HL-60 (cell line): ENCODE results near the gene SAA2.

Source experiments
- DNase-seq, 2 experiments: peaks; one replicate each; pipeline ENCODE4 v3.0.0-alpha.2; 2010 to 2020; ENCODE audit warnings: low read depth in 1 of 2, low spot score in 1 of 2
- H3K27ac ChIP-seq: fragments of 250-450 bp; sonication (Bioruptor Pico); replicated peaks from 2 replicates; pipeline ENCODE4 v1.5.1; 2020; ENCODE audit warnings: mild to moderate bottlenecking, moderate library complexity
- H3K27me3 ChIP-seq: fragments of 250-450 bp; sonication (Bioruptor Pico); 2 replicates; pipeline ENCODE4 v1.5.1; 2021; ENCODE audit warnings: mild to moderate bottlenecking, moderate library complexity; ENCODE audit not compliant: insufficient read depth, poor library complexity, severe bottlenecking
- H3K4me3 ChIP-seq: replicated peaks from 2 replicates; pipeline ENCODE4 v1.5.1; 2011; ENCODE audit warnings: mild to moderate bottlenecking, control low read depth, low read length; ENCODE audit not compliant: insufficient read depth
- GABPA ChIP-seq: IDR thresholded peaks from 2 replicates; pipeline ENCODE4 v1.6.1; 2012; ENCODE audit warnings: low read depth
- POLR2AphosphoS5 ChIP-seq: IDR thresholded peaks from 2 replicates; pipeline ENCODE4 v1.6.1; 2012; ENCODE audit warnings: low read depth
- SPI1 ChIP-seq: IDR thresholded peaks from 2 replicates; pipeline ENCODE4 v1.6.1; 2012; ENCODE audit warnings: low read depth, mild to moderate bottlenecking, borderline replicate concordance
- TF ChIP-seq, protein P1 (sequence below): IDR thresholded peaks from one replicate; pipeline ENCODE4 v1.5.1; 2011; ENCODE audit warnings: low read length, control low read depth, inconsistent platforms; ENCODE audit not compliant: insufficient read depth
- TF ChIP-seq, protein P2 (sequence below): IDR thresholded peaks from 2 replicates; pipeline ENCODE4 v1.6.1; 2012; ENCODE audit warnings: low read depth; ENCODE audit not compliant: insufficient replicate concordance

SAA2 gene

DNA sequence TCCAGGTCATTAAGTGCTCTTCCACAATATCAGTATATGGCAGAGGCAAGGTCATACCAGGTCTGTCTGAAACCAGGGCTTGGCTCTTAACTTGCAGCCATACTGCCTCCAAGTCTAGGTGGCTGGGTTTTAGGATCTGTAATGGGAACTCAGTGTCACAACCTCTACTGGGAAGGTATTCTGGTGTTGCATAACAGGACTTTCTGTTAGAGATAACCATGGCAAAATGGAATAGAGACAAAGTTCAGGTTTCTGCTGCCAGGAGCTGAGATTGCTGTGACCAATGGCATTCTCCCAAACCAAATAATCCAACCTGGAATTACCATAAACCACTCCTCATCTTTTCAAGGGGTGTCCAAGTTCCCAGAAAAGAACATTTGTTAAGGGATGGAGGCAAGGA, 10.8 kb upstream of the SAA2 start:
- TF ChIP-seq, protein P1, sequence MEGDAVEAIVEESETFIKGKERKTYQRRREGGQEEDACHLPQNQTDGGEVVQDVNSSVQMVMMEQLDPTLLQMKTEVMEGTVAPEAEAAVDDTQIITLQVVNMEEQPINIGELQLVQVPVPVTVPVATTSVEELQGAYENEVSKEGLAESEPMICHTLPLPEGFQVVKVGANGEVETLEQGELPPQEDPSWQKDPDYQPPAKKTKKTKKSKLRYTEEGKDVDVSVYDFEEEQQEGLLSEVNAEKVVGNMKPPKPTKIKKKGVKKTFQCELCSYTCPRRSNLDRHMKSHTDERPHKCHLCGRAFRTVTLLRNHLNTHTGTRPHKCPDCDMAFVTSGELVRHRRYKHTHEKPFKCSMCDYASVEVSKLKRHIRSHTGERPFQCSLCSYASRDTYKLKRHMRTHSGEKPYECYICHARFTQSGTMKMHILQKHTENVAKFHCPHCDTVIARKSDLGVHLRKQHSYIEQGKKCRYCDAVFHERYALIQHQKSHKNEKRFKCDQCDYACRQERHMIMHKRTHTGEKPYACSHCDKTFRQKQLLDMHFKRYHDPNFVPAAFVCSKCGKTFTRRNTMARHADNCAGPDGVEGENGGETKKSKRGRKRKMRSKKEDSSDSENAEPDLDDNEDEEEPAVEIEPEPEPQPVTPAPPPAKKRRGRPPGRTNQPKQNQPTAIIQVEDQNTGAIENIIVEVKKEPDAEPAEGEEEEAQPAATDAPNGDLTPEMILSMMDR, result no peak
- no peak for TF ChIP-seq SPI1
- no peak for TF ChIP-seq POLR2AphosphoS5
- no peak for TF ChIP-seq GABPA
- TF ChIP-seq, protein P2, sequence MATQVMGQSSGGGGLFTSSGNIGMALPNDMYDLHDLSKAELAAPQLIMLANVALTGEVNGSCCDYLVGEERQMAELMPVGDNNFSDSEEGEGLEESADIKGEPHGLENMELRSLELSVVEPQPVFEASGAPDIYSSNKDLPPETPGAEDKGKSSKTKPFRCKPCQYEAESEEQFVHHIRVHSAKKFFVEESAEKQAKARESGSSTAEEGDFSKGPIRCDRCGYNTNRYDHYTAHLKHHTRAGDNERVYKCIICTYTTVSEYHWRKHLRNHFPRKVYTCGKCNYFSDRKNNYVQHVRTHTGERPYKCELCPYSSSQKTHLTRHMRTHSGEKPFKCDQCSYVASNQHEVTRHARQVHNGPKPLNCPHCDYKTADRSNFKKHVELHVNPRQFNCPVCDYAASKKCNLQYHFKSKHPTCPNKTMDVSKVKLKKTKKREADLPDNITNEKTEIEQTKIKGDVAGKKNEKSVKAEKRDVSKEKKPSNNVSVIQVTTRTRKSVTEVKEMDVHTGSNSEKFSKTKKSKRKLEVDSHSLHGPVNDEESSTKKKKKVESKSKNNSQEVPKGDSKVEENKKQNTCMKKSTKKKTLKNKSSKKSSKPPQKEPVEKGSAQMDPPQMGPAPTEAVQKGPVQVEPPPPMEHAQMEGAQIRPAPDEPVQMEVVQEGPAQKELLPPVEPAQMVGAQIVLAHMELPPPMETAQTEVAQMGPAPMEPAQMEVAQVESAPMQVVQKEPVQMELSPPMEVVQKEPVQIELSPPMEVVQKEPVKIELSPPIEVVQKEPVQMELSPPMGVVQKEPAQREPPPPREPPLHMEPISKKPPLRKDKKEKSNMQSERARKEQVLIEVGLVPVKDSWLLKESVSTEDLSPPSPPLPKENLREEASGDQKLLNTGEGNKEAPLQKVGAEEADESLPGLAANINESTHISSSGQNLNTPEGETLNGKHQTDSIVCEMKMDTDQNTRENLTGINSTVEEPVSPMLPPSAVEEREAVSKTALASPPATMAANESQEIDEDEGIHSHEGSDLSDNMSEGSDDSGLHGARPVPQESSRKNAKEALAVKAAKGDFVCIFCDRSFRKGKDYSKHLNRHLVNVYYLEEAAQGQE, result no peak
- H3K27me3 ChIP-seq, result peaks cover 2% of the 10 kb centered on the region
- no peak for DNase-seq
- H3K4me3 ChIP-seq, result no peak overlapping the region
- H3K27ac ChIP-seq, result no peak overlapping the region

DNA sequence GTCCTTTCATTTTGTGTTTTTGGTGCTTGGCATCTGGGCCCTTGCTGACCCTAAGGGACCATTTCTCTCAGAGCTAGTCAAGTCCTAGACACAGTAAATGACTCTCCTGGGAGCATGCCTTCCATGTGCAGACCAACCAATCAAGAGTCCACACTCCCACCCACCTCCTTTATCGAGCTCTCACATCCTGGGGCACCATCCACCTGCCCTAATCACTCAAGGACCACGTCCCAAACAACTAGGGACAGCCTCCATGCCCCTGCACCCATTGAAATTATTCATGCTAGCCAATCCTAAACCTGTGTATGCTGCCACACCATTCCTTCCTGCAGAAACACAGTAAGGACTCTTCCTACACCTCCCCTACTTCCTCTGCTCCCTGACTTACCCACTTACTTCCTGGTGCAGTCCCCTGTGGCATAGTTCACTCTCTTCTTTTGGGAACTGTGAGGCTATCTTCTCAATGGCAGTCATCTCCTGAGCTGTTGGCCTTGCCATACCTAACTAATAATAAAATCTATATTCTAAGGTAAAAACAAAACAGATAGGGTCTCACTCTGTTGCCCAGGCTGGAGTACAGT, 6.4 kb upstream of the SAA2 start:
- no peaks in the 10 kb centered on the region for H3K27me3 ChIP-seq
- no peak for DNase-seq
- H3K4me3 ChIP-seq, result no peak overlapping the region
- TF ChIP-seq, protein P2, result no peak
- TF ChIP-seq POLR2AphosphoS5 (no peak), GABPA (no peak), SPI1 (no peak)
- TF ChIP-seq, protein P1, result no peak
- H3K27ac ChIP-seq, result no peak overlapping the region

DNA sequence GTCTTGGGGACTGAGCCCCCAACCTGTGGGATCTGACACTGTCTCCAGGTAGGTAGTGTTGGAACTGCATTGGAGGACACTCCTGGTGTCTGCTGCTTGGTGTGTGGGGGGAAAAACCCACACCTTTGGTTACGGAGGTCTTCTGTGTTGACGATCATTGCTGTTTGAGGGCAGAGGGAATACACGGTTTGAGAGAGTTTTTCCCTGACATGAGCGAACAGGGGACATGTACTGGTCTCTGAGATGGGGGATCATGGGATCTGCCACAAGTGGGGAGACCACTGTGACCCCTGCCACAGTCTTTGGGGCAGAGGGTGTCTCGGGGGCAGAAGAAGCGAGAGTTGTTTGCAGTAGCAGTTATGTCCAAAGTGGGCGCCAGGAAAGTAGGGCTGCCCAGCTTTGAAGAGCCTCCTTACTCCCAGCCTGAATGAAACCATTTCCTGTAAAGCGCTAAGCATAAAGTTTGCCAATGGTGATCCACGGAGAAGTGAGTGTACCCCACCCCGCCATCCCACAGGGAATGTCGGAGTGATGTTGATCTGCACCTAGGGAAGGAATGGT, 5.4 kb upstream of the SAA2 start:
- TF ChIP-seq POLR2AphosphoS5 (no peak), SPI1 (no peak), GABPA (no peak)
- TF ChIP-seq, protein P1, result no peak
- TF ChIP-seq, protein P2, result no peak
- Histone ChIP-seq H3K27me3 (no peaks in the 10 kb centered on the region), H3K27ac (no peak overlapping the region), H3K4me3 (no peak overlapping the region)
- no peak for DNase-seq
